HCEC 1CT (cell line): ENCODE results near the gene MYH14.
"Not testable (repeated sequence)": the region's sequence is repeated elsewhere in the genome, so short reads cannot be mapped to it uniquely, and the experiment has no call there.

Experiments used
- DNase-seq: peaks from one replicate; pipeline ENCODE4 v3.0.0-alpha.2; 2017

MYH14 gene

DNA sequence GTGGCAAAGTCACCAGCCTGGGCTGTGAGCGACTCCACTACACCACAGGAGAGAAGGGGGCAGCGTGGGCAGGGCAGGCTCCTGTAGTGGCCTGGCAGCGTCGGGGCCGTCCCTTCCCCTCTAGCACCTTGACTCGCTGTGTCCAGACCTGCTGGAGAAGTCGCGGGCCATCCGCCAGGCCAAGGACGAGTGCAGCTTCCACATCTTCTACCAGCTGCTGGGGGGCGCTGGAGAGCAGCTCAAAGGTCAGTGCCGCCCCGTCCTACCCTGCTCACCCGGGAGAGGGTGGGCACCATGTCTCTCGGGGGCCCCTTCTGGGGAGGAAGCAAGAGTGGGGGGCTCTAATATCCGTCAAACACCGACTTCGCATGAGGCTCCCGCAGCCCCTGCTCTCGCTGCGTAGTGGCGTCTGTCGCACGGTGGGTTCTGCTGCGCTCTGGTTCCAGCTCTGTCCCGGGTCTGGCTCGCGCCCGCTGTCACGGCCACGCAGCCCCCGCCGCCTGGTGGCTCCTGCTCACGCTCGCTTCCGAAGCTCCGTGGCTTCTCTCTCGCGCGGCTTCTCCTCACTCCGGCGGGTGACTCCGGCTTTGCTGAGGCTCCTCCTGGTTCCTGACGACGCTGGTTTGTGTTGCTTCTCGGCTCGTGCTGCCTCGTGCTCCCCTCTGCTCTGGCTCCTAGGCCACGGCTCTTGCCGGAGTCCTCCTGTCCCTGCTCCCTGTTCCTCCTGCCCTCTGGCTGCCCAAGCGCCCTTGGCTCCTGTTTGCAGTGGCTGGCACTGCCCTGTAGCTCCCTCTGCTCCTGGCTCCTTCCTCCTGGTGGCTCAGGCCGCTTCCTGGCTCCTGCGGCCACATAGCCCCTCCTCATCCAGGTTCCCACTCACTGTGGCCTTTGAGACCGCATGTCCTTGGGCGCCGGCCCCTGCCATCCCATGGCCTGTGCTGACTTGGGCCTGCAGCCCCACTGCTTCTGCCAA is 27.2 kb downstream of the MYH14 start:
- no peak for DNase-seq

DNA sequence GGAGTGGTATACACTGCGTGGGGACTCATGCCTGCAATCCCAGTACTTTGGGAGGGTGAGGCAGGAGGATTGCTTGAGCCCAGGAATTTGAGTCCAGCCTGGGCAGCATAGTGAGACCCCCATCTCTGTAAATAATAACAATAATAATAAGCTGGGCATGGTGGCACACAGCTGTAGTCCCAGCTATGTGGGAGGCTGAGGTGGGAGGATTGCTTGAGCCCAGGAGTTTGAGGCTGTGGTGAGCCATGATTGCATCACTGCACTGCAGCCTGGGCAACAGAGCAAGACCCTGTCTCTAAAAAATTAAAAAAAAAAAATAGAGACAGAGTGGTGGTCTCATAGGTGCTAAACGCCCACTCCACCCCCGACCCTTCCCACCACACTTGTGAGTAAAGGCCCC is 28.0 kb downstream of the MYH14 start:
- not testable (repeated sequence) for DNase-seq

DNA sequence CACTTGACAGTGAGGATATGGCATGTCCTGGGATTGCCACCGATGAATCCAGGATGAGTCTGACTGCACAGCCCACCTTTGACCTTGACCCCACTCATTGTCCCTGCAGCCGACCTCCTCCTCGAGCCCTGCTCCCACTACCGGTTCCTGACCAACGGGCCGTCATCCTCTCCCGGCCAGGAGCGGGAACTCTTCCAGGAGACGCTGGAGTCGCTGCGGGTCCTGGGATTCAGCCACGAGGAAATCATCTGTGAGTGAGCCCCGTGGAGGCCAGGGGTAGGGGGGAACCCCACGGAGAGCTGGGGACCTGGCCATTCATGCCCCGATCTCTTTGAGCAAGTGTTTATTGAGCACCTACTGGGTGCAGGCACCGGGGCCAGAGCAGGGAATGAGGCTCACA is 28.4 kb downstream of the MYH14 start:
- no peak for DNase-seq

DNA sequence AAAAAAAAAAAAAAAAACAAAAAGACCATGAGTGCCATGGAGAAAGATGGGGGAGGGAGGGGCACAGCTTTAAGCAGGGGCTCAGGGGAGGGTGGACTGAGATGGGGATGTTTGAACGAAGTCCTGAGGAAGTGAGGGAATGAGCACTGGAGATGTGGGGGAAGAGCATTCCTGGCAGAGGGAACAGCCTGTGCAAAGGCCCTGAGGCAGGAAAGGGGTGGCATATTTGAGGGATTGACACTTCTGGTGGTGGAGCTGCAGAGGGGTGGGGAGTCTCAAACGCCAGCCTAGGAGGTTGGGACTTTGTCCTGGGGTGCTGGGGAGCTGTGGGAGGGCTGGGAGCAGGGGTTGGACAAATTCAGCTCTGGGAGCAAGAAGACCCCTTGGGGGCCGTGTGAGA is 29.2 kb downstream of the MYH14 start:
- no peak for DNase-seq

DNA sequence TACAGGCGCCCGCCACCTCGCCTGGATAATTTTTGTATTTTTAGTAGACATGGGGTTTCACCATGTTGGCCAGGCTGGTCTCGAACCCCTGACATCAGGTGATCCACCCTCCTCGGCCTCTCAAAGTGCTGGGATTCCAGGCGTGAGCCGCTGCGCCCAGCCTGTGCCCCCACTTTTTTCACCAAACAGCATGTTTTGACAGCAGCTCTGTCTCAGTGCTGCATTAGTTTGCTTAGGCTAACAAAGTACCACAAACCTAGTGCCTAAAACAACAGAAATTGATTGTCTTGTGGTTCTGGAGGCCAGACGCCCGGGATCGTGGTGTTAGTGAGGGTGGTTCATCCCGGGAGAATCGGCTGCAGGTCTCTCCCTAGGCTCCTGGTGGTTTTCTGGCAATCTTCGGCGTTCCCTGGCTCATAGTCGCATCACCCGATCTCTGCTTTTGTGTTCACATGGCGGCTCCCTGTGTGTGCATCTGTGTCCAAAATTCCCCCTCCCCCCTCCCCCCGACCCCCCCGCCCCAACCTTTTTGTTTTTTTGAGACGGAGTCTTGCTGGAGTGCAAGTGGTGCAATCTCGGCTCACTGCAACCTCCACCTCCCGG is 30.0 kb downstream of the MYH14 start:
- DNase-seq: no peak

DNA sequence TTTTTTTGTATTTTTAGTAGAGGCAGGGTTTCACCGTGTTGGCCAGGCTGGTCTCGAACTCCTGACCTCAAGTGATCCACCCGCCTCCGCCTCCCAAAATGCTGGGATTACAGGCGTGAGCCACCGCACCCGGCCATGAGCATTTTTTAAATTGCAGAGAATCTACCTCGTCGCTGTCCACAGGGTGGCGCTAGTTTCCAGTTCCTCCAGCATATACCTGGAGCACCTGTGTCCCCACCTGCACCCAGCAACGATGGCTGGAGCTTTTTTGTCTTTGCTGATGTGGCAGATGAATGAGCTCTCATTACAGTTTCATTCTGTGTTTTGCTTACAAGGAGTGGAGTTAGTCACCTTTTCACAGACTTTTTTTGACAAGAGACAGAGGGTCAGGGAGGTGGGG is 34.1 kb downstream of the MYH14 start:
- DNase-seq: not testable (repeated sequence)

DNA sequence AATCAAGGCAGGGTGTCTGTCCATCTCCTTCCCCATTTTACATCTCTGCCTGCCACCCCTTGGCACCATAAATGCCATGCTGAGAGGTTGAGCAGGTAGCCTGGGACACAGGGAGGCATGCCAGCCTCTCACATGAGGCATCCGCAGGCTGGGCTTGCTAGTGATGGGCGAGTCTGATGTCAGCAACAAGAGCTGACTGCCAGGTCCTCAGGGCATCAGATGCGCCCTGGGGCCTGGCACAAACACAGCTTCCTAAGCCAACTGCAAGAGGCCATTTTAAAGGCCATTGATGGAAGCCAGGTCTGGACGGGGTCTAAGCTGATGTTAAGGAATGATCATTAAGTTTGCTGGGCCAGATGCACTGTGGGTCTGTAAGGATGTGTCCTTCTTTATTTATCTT is 34.6 kb downstream of the MYH14 start:
- DNase-seq: no peak

DNA sequence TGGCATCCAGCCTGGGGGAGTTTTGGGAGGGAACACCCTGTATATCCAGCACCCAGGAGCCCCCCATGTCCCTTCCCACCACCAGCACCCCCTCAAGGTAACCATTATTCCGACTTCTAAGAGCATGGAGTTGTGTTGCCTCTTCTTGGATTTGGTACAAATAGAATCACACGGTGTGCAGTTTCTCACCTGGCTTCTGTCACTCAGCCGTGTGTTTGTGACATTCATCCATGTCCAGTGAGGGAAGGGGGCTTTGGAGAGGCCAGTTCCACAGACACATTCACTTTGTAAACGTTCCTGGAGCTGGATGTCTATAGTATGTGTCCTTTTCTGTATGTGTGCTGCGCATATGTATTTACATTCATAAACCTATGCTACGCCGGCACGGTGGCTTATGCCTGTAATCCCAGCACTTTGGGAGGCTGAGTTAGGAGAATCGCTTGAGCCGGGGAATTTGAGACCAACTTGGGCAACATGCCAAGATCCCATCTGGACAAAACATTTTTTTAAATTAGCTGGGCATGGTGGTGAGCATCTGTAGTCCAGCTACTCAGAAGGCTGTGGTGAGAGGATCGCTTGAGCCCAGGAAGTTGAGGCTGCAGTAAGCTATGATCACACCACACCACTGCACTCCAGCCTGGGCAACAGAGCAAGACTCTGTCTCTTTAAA is 36.6 kb downstream of the MYH14 start:
- no peak for DNase-seq

DNA sequence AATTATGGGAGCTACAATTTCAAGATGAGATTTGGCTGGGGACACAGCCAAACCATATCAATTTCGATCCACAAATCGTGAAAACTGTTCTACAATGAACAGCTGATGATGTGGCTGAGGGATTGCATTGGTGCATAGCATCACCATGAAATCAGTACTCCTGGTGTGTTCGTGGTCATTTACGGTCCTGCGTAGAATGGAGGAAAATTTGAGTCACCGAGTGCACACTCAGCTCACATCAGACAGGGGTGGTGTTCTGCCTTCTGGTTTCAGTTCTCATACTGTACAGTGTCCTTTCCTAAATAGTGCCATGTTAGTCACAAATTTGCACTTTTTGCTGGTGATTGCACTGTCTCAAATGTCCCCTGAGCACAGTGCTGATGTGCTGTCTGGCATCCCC is 39.2 kb downstream of the MYH14 start:
- DNase-seq: peak; percentile 14

DNA sequence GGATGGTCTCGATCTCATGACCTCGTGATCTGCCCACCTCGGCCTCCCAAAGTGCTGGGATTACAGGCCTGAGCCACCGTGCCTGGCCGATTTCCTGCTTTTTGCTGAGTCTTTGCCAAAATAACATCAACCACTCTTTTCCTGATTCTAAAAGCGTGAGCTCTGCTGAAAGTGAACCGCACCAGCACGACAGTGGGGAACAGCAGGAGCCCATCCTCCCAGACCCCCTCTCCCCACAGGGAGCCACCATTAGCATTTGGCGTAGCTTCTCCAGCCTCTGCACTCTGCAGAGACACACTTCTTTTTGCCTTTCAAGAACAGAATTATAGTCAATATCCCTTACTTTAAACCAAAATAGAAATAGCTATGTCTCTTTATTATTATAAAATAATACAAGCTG is 41.3 kb downstream of the MYH14 start:
- DNase-seq: no peak

DNA sequence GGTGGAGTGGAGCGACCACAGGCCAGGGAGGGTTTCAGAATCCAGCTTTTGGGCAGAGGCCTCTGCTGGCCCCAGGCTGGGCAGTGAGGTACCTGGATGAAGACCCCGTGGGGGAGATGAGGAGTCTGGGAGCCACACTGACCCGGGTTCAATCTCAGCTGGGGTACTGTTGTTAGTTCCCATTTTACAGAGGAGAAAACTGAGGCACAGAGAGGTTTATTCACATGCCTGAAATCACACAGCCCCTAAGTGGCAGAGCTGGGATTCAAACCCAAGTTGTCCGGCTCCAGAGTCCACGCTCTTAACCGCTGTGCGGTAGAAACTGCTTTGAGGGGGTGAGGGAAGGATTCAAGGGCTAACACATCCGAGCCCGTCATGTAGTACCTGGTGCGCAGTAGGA is 45.0 kb downstream of the MYH14 start:
- DNase-seq: no peak

DNA sequence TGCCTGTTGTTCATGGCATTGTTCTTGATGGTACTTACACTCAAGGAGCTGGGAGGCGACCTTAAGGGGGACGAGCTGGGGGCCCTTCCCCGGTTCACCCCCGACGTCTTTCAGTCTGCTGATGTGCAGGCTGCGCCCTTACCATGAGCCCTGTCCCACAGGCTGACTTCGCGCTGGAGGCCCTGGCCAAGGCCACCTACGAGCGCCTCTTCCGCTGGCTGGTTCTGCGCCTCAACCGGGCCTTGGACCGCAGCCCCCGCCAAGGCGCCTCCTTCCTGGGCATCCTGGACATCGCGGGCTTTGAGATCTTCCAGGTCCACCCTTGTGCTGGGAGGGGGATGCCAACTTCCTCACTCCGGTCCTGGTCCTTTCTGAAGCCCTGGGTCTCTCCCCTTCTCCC is 45.4 kb downstream of the MYH14 start:
- DNase-seq: no peak

DNA sequence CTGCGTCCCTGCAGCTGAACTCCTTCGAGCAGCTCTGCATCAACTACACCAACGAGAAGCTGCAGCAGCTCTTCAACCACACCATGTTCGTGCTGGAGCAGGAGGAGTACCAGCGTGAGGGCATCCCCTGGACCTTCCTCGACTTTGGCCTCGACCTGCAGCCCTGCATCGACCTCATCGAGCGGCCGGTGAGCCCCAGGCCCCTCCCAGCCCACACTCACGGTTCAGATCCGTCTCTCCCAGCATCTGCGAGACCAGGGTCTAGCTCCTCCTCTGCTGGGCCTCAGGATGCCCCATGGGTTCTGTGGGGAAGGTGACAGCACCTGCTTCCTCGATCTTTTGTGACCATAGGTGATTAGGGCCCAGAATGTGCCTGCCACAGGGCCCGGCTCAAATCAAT is 46.2 kb downstream of the MYH14 start:
- no peak for DNase-seq

DNA sequence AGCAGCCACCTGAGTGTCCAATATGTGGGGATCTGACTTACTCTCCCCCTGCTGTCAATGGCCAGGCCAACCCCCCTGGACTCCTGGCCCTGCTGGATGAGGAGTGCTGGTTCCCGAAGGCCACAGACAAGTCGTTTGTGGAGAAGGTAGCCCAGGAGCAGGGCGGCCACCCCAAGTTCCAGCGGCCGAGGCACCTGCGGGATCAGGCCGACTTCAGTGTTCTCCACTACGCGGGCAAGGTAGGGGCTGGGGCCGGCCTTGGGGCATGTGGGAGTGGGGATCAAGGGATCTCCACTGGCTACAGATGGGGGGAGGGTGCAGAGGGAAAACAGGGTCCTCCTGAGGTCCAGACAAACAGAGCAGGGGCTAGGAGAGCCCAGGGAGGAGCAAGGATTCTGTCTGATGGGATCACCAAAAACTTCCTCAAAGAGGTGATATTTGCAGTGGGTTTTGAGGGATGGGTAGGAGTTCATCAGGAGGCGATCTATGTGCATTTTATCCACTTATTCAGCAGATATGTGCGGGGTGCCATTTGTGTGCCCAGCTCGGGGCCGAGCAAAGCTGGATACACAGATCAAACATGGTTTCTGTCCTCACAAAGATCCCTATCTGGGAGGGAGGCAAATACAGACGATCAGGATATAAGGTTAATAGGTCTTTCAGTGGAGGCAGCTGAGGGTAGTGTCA is 47.2 kb downstream of the MYH14 start:
- no peak for DNase-seq

DNA sequence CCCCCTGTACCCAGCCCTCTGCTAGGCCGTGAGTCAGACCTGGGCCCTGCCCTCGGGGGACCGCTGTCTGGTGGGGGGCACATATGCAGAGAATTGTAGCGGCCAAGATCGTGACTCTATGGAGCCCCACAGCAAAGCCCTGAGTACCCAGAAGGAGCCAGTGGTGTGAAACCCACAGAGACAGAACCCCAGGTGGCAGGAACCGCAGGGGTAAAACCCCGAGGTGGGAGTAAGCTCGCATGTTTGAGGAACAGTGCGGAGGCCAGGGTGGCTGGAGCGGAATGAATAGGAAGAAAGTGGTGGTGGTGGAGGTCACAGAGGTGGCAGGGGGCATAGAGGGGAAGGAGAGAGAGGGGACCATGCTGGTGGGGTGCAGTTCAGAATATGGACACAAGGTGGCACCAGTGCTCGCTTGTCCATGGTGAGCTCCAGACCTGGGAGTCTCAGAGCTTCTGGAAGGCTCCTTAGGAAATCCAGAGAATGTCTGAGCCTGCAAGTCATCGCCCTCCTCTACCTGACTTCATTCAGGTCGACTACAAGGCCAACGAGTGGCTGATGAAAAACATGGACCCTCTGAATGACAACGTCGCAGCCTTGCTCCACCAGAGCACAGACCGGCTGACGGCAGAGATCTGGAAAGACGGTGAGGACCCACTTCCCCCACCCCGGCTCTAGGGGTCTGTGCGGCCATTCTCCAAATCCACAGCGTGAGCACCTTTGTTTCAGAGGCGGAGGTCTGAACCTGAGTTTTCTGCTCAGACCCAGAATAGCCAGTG is 48.9 kb downstream of the MYH14 start:
- DNase-seq: no peak

DNA sequence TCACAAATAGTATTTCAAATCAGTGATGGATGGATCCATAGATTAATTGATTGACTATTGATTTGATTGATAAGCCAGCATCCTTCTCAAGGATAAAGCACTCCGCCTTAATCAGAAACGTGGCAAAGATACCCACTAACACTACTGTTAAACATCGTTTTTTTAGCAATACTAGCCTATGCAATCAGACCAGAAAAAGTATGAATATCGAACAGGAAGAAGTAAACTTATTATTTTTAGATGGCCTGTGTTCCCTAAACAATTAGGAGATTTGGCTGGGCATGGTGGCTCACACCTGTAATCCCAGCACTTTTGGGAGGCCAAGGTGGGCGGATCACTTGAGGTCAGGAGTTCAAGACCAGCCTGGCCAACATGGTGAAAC is 49.5 kb downstream of the MYH14 start:
- no peak for DNase-seq

DNA sequence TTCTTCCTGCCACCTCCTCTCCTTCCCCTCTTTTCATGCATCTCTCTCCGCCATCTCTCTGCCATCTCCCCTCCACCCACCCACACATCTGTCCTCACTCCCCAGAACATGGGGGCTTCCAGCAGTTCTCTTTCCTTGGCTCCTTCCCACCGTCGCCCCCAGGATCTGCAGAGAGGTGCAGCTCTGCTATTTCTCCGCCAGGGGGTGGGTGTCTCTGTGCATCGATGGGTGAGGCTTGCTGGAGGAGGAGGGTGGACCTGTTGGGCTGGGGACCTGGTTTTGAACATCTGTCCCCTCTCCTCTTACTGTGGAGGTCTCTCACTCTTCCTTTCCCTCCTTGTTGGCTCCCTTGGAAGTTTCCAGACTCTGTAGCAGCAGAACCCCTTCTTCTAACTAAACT is 51.7 kb downstream of the MYH14 start:
- no peak for DNase-seq

DNA sequence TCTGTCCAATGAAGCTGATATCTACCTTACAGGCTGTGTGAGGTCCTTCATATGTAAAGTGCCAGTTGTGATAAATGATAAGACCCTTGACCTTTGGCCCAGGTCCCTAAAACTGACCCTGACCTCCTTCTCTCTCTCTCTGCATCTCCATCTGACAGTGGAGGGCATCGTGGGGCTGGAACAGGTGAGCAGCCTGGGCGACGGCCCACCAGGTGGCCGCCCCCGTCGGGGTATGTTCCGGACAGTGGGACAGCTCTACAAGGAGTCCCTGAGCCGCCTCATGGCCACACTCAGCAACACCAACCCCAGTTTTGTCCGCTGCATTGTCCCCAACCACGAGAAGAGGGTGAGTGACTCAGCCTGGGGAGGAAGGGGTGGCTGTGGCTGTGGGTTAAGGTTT is 53.7 kb downstream of the MYH14 start:
- DNase-seq: no peak

DNA sequence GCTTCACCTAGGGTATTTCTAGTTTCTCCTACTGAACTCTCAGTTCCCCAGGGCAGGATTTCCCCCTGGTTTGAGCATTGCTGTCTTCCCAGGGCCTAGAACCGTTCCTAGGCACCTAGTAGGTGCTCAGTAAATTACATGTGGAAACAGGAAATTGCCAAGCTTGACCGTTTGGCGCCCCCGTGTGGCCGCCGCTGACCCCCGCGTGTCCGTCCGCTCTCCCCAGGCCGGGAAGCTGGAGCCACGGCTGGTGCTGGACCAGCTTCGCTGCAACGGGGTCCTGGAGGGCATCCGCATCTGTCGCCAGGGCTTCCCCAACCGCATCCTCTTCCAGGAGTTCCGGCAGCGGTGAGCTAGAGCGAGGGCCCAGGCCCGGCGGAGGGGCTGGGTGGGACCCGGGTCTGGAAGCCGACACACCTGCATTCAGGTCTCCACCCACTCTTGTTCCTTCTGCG is 55.5 kb downstream of the MYH14 start:
- no peak for DNase-seq

DNA sequence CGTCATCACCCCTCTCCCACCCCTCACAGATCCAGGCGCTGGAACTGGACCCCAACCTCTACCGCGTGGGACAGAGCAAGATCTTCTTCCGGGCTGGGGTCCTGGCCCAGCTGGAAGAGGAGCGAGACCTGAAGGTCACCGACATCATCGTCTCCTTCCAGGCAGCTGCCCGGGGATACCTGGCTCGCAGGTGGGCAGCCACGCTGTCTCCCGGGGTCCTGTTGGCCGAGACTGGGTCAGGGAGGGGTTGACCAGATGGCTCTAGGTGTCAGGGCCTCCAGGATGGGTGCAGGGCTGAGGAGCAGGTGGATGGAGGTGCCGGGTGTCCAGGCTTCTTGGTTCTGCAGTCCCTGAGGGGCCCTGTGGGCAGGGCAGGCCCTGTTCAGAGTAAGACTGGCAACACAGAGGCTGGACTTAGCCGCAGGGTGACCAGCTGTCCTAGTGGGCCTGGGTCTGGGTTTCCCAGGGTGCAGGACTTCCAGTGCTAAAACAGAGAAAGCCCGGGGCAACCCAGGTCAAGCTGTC is 58.1 kb downstream of the MYH14 start:
- no peak for DNase-seq

DNA sequence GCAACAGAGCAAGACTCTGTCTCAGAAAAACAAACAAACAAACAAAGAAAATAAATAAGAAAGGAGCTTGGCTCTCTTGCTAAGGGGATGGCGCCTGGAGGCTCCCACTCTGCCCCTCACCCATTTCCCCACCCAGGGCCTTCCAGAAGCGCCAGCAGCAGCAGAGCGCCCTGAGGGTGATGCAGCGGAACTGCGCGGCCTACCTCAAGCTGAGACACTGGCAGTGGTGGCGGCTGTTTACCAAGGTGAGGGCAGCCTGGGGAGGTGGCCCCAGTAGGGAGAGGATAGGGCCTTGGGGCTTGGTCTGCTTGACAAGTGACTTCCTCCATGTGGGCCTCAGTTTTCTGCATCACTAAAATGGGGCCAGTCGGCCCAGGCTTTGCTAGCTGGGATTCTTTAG is 59.8 kb downstream of the MYH14 start:
- DNase-seq: no peak

DNA sequence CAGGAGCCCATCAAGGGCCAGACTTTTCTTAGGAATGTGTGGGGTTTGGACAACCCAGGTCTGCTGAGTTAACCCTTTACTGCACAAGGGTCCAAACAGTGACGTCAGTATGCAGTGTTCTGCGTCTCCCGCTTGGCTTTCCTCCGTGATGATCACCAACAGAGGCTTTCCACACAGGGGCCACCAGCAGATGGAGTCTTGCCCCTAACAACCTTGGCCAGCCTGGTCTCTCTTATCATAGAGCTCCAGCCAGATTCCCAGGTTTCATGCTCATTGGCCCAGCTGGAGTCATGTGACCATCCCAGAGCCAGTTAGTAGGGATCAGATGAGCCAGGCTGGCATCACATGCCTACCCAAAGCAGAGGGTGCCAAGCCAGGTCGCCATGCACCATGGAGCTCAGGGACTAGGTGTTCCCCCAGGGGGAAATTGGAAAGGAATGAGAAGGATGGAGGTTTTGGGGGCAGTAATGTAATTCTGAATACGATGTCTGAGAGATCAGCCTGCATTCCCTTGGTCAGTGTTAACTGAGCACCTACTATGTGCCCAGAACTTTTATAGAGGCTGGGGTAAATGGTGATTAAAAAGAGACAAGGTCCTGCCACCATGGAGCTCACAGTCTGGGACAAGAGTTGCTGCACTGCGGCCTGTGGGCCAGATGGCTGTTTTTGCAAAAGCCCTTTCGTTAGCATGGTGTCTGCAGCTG is 61.2 kb downstream of the MYH14 start:
- DNase-seq: no peak
